Effector memory CD4-positive, alpha-beta T cell (primary cell): ENCODE results near the gene RNF186.
"Not testable (repeated sequence)": the region's sequence is repeated elsewhere in the genome, so short reads cannot be mapped to it uniquely, and the experiment has no call there.

ENCODE experiments used
- DNase-seq, 3 donors: peaks; one replicate each; pipeline ENCODE4 v3.0.0-alpha.2; 2020
- H3K27ac ChIP-seq: 2 replicates; pipeline ENCODE4 v1.7.0; 2013; ENCODE audit warnings: mild to moderate bottlenecking, low read length, moderate library complexity; ENCODE audit not compliant: insufficient read depth, poor library complexity, severe bottlenecking
- H3K27me3 ChIP-seq: replicated peaks from 2 replicates; pipeline ENCODE4 v1.7.0; 2013; ENCODE audit warnings: mild to moderate bottlenecking, low read length; ENCODE audit not compliant: insufficient read depth, control insufficient read depth, poor library complexity, severe bottlenecking
- H3K36me3 ChIP-seq: 2 replicates; pipeline ENCODE4 v1.7.0; 2013; ENCODE audit warnings: mild to moderate bottlenecking, low read length, moderate library complexity; ENCODE audit not compliant: control insufficient read depth, insufficient read depth
- H3K4me1 ChIP-seq: 2 replicates; pipeline ENCODE4 v1.7.0; 2013; ENCODE audit warnings: low read length, mild to moderate bottlenecking; ENCODE audit not compliant: control insufficient read depth, insufficient read depth, poor library complexity, severe bottlenecking
- H3K4me3 ChIP-seq: 2 replicates; pipeline ENCODE4 v1.7.0; 2013; ENCODE audit warnings: low read length, low read depth, mild to moderate bottlenecking; ENCODE audit not compliant: insufficient read depth, poor library complexity, severe bottlenecking
- H3K9me3 ChIP-seq: 2 replicates; pipeline ENCODE4 v1.7.0; 2013; ENCODE audit warnings: mild to moderate bottlenecking, low read length, moderate library complexity; ENCODE audit not compliant: control insufficient read depth

Gene RNF186

GRCh38 chr1:19831441-19831840, 16.4 kb upstream of the RNF186 start:
- no peaks in the 10 kb centered on the region for H3K4me1 ChIP-seq
- no peaks in the 10 kb centered on the region for H3K9me3 ChIP-seq
- no peak overlapping the region for H3K27ac ChIP-seq
- H3K4me3 ChIP-seq: no peak overlapping the region
- no peaks in the 10 kb centered on the region for H3K36me3 ChIP-seq
- peaks cover 10% of the 10 kb centered on the region for H3K27me3 ChIP-seq
- DNase-seq: no peak

- Histone ChIP-seq H3K9me3 (no peaks in the 10 kb centered on the region), H3K4me1 (no peaks in the 10 kb centered on the region), H3K4me3 (no peak overlapping the region), H3K36me3 (no peaks in the 10 kb centered on the region), H3K27me3 (peaks cover 13% of the 10 kb centered on the region), H3K27ac (no peak overlapping the region)
- DNase-seq: no peak
Measured at GRCh38 chr1:19828546-19828945, 13.5 kb upstream of the RNF186 start.

DNA sequence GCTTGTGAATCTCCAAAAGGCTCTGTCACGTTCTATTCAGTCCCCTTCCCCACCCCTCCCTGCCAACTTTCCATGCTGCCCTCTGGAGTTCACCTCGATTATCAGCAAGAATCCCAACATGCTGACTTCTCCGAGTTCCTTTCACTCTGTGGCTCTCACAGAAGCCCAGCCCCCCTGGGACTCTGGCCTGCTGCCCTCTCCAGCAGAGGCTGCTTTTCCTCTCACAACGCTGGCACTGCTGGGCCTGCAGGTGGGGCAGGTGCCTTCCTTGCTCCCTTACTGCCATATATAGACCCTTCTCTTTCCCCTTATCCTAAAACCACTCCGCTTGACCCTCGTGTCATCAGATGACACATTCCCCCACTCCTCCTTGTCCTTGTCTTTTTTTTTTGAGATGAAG, 10.2 kb upstream of the RNF186 start:
- H3K27ac ChIP-seq: no peak overlapping the region
- peaks cover 7% of the 10 kb centered on the region for H3K27me3 ChIP-seq
- H3K4me1 ChIP-seq: no peaks in the 10 kb centered on the region
- H3K4me3 ChIP-seq: no peak overlapping the region
- no peaks in the 10 kb centered on the region for H3K9me3 ChIP-seq
- DNase-seq: no peak
- no peaks in the 10 kb centered on the region for H3K36me3 ChIP-seq

GRCh38 chr1:19824541-19824940, 9.5 kb upstream of the RNF186 start:
- no peak for DNase-seq
- H3K27me3 ChIP-seq: peaks cover 7% of the 10 kb centered on the region
- no peaks in the 10 kb centered on the region for H3K36me3 ChIP-seq
- H3K4me3 ChIP-seq: no peak overlapping the region
- no peaks in the 10 kb centered on the region for H3K9me3 ChIP-seq
- H3K27ac ChIP-seq: no peak overlapping the region
- no peaks in the 10 kb centered on the region for H3K4me1 ChIP-seq

- DNase-seq: no peak
Measured at GRCh38 chr1:19824036-19824435, 9.0 kb upstream of the RNF186 start.

GRCh38 chr1:19819701-19820100, 4.6 kb upstream of the RNF186 start:
- Histone ChIP-seq H3K36me3 (no peaks in the 10 kb centered on the region), H3K27me3 (no peaks in the 10 kb centered on the region), H3K27ac (no peak overlapping the region), H3K4me1 (no peaks in the 10 kb centered on the region), H3K9me3 (no peaks in the 10 kb centered on the region), H3K4me3 (no peak overlapping the region)
- no peak for DNase-seq

More at GRCh38 chr1:19824036-19824435, 9.0 kb upstream of the RNF186 start:
- Histone ChIP-seq H3K9me3 (no peaks in the 10 kb centered on the region), H3K27ac (no peak overlapping the region), H3K4me1 (no peaks in the 10 kb centered on the region), H3K27me3 (peaks cover 7% of the 10 kb centered on the region), H3K36me3 (no peaks in the 10 kb centered on the region), H3K4me3 (no peak overlapping the region)

DNA sequence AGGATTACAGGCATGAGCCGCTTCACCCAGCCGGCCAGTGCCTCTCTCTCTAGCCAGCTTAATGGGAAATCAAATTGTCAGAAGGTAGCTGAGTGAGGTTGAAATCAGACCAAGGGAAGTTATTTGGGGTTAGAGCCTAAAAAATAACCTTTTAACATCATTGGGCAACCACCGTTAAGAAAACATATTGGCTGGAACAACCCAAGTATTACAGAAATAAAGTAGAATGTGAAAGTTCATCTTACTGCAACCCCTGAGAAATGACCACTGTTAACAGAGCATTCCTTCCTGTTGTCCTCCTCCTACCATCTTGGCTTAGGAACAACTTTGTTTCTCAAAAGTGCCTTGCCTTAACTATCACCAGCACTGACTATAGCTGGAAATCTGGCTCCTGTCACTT, 3.2 kb upstream of the RNF186 start:
- H3K4me3 ChIP-seq: no peak overlapping the region
- H3K4me1 ChIP-seq: no peaks in the 10 kb centered on the region
- DNase-seq: no peak
- no peak overlapping the region for H3K27ac ChIP-seq
- no peaks in the 10 kb centered on the region for H3K9me3 ChIP-seq
- H3K27me3 ChIP-seq: no peaks in the 10 kb centered on the region
- H3K36me3 ChIP-seq: no peaks in the 10 kb centered on the region

- H3K9me3 ChIP-seq: no peaks in the 10 kb centered on the region
- H3K27me3 ChIP-seq: no peaks in the 10 kb centered on the region
- no peak overlapping the region for H3K4me3 ChIP-seq
- H3K4me1 ChIP-seq: no peaks in the 10 kb centered on the region
- DNase-seq: no peak
- no peaks in the 10 kb centered on the region for H3K36me3 ChIP-seq
- no peak overlapping the region for H3K27ac ChIP-seq
Measured at GRCh38 chr1:19817160-19817559, 2.1 kb upstream of the RNF186 start.

GRCh38 chr1:19816737-19817086, 1.6 kb upstream of the RNF186 start:
- not testable (repeated sequence) for DNase-seq, H3K27me3 ChIP-seq, H3K4me3 ChIP-seq, H3K36me3 ChIP-seq, H3K9me3 ChIP-seq, H3K27ac ChIP-seq, H3K4me1 ChIP-seq

DNA sequence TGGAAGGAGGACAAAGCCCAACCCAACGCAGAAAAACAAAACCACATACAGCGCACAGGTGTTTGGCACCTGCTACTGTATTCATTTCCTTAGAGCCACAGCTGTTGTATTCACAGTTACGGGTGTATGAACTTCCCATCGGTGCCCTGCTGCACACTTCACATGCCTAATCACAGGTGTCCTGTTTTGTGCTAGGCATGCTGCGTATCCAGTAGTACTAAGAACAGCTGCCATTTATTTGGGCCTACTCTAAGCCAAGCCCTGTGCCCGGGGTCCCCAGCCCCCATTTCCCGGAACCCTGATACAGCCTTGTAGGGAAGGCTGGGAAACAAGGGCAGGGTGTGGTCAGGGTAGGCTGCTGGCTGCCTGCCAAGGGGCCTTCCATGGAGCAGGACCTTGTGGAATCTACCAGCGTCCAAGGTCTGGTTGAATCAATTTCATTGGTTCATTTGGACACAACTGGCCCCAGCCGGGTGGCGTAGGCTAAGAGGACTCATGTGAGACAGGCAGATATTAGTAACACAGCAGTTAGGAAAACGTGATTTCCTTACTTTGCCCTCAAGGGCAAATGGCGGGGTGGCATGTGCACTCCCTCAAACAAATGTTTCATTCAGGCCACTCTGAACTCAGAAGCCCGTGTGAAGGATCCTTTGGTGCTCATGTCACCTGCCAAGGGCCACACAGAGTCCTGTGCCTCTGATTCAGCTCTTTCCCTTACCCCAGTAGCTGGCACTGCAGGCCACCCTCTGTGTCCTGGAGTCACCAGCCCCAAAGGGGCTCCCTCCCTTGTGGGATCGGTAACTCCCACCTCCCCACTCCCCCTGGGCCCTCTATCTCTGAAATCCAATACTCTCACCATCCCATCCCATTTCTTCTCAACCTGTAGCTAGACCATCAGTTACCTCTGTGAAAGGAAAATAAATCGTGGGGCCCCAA, 986 bp upstream of the RNF186 start:
- Histone ChIP-seq H3K4me3 (no peak overlapping the region), H3K27me3 (no peaks in the 10 kb centered on the region), H3K27ac (no peak overlapping the region), H3K36me3 (no peaks in the 10 kb centered on the region), H3K9me3 (no peaks in the 10 kb centered on the region), H3K4me1 (no peaks in the 10 kb centered on the region)
- no peak for DNase-seq
